ENCODE data around the gene EGF.
A peak's percentile ranks its signal among the peaks of the same experiment; 100 is the strongest.

The EGF gene

DNA sequence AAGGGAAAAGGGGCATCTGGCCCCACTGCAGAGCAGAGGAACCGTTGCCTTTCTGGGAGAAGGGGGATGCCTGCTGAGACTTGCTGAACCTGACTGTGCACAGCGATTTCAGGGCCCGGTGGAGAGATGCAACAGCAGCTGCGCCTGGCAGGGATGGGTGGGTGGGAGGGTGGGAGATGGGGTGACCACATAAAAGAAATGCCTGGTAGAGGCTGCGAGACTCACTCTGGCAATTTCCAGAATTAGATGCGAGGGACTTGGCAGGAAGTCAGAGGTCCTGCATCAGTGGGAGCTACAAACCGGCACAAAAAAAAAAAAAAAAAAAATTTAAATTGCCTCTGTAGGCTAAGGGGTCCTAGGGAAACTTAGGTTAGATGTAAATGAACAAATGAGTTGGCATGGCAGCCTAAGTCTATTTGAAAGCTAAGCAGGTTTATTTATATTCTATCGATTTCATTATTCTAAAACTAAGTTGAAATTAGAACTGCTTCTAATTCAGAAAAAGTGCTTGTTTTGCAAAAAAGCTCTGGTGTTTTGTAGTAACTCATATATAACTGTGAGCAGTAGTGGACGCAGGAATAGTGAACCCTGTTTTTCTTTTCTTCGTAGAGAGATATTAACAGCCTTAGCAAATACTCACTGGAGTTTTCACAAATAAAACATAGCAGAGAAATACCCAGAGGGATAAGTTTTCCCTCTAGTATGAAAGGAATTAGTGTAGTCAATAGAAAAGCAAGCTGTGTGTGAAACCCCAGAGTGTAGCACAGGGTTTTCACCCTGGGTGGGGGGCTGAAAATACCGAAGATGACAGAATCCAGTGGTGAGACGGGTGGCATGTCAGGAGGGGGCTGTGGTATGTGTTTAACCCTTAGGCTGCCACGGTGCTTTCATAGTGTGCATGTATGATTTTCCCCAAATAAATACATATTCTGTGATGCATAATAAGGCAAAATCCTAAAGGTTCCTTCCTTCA is 130.1 kb downstream of the EGF start:
- DNase-seq (ENCODE audit: low spot score in 2 of 2) (no peak), ATAC-seq (replicated peaks; ENCODE audit: extremely low read depth, poor library complexity, severe bottlenecking) (no peak)
- Mint-ChIP-seq H3K36me3 (ENCODE audit: insufficient read depth) (no peaks in the 10 kb centered on the region), H3K9me3 (no peaks in the 10 kb centered on the region), H3K27ac (ENCODE audit: low read depth) (no peak overlapping the region), H3K27me3 (peaks cover 22% of the 10 kb centered on the region), H3K4me3 (no peak overlapping the region), H3K4me1 (no peaks in the 10 kb centered on the region)

DNA sequence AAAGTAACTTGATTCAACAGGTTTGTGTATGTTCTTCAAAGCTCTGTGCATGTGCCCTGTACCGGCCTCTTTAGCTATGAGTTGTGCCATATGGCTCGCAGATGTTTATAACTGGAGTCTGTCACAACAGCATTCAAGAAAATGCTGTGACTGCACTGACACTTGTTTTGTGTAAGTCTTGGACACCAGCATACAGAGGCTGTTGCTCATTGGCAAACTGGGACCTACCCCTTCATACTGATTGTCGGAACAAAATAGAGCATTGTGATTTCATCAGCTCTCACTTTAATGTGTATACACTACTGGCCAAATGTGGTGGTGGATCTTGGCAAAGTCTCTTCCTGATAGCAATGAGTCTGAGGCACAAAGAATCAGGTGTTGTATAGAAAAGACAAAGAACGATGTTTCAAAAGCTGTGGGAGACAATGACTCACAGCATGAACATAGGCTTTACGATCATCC is 133.9 kb downstream of the EGF start:
- no peaks in the 10 kb centered on the region for H3K36me3 Mint-ChIP-seq (ENCODE audit: insufficient read depth)

DNA sequence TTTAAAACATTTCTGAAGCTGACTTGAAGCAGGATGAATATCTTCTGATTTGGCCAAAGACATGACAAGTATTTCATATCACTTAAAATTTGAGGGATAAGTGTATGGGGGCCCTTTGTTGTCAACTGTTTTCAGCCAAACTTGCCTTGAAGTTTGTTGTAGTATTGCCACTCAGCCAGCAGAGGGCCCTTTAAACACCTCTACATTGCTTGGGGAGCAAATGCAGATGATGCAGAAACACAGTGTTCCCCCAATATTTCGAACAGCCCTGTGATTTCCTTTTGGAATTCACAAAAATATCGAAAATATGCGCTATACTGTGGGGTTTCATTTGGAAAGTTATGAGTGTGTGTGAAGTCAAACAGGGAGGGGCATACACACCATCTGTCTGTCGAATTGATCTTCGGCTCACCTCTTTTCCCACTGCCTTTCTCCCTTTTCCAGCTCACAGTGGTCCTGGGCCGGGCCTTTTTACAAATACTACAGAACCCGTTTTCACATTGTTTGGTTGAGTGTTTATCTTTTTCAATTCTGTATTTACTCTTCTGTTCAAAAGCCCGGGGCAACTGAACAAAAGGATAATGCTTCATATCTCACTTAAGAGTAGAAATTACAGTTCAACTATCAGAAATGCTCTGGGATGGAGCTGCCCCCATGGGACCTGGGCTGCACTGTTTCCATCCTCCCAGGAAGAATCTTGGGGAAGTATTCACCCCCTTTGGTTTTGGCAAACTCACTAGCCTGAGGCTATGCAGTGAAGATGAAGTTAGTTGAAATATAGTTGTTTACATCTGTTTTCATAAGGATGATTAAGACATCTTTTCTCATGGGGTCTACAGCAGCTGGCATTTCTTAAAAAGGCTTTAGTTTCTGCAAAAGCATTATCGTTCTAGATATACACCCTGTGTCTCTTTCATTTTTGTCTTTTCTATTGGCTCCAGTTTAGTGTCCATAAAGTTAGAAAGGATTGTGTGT is 137.6 kb downstream of the EGF start:
- no peaks in the 10 kb centered on the region for H3K9me3 Mint-ChIP-seq
- peak in 1 of 2 donors; percentile 22 for DNase-seq (ENCODE audit: low spot score in 2 of 2)
- no peak overlapping the region for H3K27ac Mint-ChIP-seq (ENCODE audit: low read depth)
- no peaks in the 10 kb centered on the region for H3K27me3 Mint-ChIP-seq
- peaks cover 6% of the 10 kb centered on the region for H3K4me1 Mint-ChIP-seq
- peak; percentile 46 for ATAC-seq (replicated peaks; ENCODE audit: extremely low read depth, poor library complexity, severe bottlenecking)
- H3K36me3 Mint-ChIP-seq (ENCODE audit: insufficient read depth): no peaks in the 10 kb centered on the region
- H3K4me3 Mint-ChIP-seq: no peak overlapping the region

More for the DNA sequence above, 133.9 kb downstream of the EGF start:
- ATAC-seq (replicated peaks; ENCODE audit: extremely low read depth, poor library complexity, severe bottlenecking) (no peak), DNase-seq (ENCODE audit: low spot score in 2 of 2) (no peak)
- Mint-ChIP-seq H3K27ac (ENCODE audit: low read depth) (no peak overlapping the region), H3K4me1 (peaks cover 5% of the 10 kb centered on the region), H3K27me3 (peaks cover 10% of the 10 kb centered on the region), H3K9me3 (no peaks in the 10 kb centered on the region), H3K4me3 (no peak overlapping the region)

DNA sequence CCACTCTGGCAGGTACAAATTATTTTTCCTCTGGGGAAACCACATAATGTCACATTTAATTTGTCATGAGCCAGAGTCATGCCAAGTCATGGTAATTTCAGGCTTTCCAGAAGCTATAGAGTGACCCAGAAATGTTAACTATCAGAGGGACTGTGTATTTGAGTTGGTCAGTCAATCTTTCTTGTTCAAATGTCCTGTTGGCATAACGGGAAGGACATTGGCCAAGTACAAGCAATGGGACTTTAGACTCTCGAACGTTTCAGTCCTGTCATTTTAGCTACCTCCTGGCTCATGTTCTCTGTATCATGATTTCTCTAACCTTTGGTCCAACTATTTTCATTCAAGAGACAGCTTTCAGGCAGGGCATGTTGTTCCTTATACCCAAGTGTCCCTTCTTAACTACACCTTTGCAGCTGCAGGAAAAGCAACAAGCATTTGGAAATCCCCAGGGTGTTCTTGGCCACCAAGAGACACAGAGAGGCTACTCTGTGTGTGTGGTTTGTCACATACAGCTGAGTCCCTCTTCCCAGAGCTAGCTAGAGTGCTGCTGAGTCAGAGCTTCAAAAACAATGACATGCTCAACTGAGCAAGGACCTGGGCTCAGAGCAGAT is 142.6 kb downstream of the EGF start:
- no peak overlapping the region for H3K27ac Mint-ChIP-seq (ENCODE audit: low read depth)
- H3K9me3 Mint-ChIP-seq: no peaks in the 10 kb centered on the region
- no peak for ATAC-seq (replicated peaks; ENCODE audit: extremely low read depth, poor library complexity, severe bottlenecking)

DNA sequence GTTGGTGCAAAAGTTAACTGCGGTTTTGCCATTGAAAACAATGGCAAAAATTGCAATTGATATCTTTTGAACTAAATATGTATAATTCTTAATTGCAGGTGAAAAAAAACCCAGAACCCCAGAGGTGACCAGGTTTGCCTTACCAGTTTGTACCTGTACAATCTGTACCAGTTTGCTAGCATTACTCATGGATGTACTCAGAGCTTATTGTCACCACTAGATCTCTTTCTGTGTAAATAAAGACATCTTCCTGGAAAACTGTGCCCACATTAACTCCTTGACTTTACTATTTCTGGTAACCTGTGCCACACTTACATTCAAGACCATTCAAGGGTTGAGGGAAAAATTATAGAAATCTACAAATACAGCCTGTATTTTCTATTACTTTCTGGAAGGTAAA is 146.0 kb downstream of the EGF start:
- ATAC-seq (replicated peaks; ENCODE audit: extremely low read depth, poor library complexity, severe bottlenecking): no peak
- H3K27ac Mint-ChIP-seq (ENCODE audit: low read depth): peak overlapping the region; percentile 76

More for the DNA sequence above, 142.6 kb downstream of the EGF start:
- H3K4me3 Mint-ChIP-seq: no peak overlapping the region
- no peak for DNase-seq (ENCODE audit: low spot score in 2 of 2)
- H3K4me1 Mint-ChIP-seq: peaks cover 25% of the 10 kb centered on the region
- H3K36me3 Mint-ChIP-seq (ENCODE audit: insufficient read depth): peaks cover 4% of the 10 kb centered on the region
- no peaks in the 10 kb centered on the region for H3K27me3 Mint-ChIP-seq

DNA sequence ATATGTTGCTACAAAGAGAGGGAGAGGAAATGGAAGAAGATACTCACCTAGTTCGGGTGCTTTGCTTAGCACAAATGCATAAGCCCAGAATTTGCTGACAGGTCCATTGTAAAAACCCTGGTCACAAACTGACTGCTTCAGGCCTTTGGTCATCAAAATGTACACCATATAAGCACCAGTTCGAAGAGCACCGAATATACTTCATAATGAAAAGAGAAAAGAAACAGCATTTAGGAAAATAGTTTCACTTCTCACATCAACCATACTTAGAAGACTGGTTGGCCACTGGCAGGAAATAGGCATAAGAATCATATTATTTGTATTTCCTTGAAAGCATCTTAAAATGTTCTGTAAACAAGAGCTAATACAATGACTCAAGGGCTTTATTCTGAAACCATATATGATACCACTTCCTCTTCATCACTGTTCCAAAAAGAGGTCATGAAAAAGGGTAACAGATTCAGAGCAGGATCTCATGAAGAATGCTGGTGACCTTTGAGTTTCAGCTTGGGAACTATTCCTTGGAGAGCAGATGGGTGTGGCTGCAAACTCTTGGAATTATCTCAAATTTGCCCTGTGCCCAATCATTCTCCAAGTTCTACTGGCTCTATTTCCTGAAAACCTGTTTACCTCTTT is 147.0 kb downstream of the EGF start:
- no peak for DNase-seq (ENCODE audit: low spot score in 2 of 2)
- peak overlapping the region; percentile 76 for H3K27ac Mint-ChIP-seq (ENCODE audit: low read depth)

More for the DNA sequence above, 146.0 kb downstream of the EGF start:
- Mint-ChIP-seq H3K4me1 (peaks cover 40% of the 10 kb centered on the region), H3K4me3 (peak overlapping the region; percentile 71), H3K27me3 (no peaks in the 10 kb centered on the region), H3K36me3 (ENCODE audit: insufficient read depth) (peaks cover 4% of the 10 kb centered on the region), H3K9me3 (no peaks in the 10 kb centered on the region)
- no peak for DNase-seq (ENCODE audit: low spot score in 2 of 2)

DNA sequence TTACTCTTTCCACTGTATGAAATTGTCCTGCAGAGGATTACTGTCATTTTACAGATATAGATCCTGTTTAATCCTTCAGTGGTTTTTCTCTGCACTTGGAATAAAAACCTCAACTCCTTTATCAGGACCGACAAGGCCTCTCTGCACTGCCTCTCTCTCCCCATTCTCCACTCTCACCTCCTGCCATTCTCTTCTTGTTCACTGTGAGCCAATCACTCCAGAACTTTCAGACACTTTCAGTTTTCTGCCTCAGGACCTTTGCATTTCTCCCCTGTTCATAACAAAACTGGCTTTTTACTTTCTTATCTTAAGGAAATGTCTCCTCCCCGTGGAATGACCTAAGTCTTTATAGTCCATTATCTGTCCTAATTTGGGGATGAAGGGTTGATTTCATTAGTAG is 148.4 kb downstream of the EGF start:
- Mint-ChIP-seq H3K9me3 (no peaks in the 10 kb centered on the region), H3K27me3 (no peaks in the 10 kb centered on the region), H3K36me3 (ENCODE audit: insufficient read depth) (peaks cover 4% of the 10 kb centered on the region), H3K27ac (ENCODE audit: low read depth) (peak overlapping the region; percentile 76), H3K4me3 (peak overlapping the region; percentile 16), H3K4me1 (peaks cover 33% of the 10 kb centered on the region)
- ATAC-seq (replicated peaks; ENCODE audit: extremely low read depth, poor library complexity, severe bottlenecking) (no peak), DNase-seq (ENCODE audit: low spot score in 2 of 2) (no peak)

More for the DNA sequence above, 147.0 kb downstream of the EGF start:
- no peaks in the 10 kb centered on the region for H3K27me3 Mint-ChIP-seq
- ATAC-seq (replicated peaks; ENCODE audit: extremely low read depth, poor library complexity, severe bottlenecking): peak; percentile 92
- no peaks in the 10 kb centered on the region for H3K9me3 Mint-ChIP-seq
- H3K4me1 Mint-ChIP-seq: peaks cover 40% of the 10 kb centered on the region
- H3K36me3 Mint-ChIP-seq (ENCODE audit: insufficient read depth): peaks cover 4% of the 10 kb centered on the region
- peak overlapping the region; percentile 71 for H3K4me3 Mint-ChIP-seq
